GM12874 (cell line): ENCODE results near the gene CYLD.

Experiments
- TF ChIP-seq, protein P1 (sequence below): IDR thresholded peaks from 2 replicates; pipeline ENCODE4 v1.5.1; 2011; ENCODE audit warnings: low read depth, mild to moderate bottlenecking, control low read depth, low read length, moderate library complexity; ENCODE audit not compliant: insufficient read depth

Gene CYLD

GRCh38 chr16:50712956-50713355, 28.9 kb upstream of the CYLD start:
- TF ChIP-seq, protein P1, sequence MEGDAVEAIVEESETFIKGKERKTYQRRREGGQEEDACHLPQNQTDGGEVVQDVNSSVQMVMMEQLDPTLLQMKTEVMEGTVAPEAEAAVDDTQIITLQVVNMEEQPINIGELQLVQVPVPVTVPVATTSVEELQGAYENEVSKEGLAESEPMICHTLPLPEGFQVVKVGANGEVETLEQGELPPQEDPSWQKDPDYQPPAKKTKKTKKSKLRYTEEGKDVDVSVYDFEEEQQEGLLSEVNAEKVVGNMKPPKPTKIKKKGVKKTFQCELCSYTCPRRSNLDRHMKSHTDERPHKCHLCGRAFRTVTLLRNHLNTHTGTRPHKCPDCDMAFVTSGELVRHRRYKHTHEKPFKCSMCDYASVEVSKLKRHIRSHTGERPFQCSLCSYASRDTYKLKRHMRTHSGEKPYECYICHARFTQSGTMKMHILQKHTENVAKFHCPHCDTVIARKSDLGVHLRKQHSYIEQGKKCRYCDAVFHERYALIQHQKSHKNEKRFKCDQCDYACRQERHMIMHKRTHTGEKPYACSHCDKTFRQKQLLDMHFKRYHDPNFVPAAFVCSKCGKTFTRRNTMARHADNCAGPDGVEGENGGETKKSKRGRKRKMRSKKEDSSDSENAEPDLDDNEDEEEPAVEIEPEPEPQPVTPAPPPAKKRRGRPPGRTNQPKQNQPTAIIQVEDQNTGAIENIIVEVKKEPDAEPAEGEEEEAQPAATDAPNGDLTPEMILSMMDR = no peak

GRCh38 chr16:50717091-50717490, 24.8 kb upstream of the CYLD start:
- TF ChIP-seq, protein P1 = no peak

DNA sequence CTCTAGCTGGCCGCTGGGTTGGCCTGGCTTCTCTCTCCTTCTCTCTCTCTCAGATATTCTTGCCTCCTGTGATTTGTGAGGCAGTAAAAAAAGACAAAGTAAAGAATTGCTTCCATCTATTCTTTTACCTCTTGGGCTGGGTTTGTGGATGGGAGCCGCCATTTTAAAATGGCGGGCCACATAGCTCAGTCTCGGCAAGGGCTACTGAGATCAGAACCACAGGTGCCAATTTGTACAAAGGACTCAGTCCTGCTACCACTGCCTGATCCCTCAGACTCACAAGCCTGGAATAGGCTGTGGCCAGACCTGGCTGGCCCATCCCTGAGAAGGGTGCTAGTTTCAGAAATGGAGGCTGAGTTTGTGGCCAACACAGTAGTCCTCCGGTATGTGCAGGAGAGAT, 24.4 kb upstream of the CYLD start:
- TF ChIP-seq, protein P1 = no peak

DNA sequence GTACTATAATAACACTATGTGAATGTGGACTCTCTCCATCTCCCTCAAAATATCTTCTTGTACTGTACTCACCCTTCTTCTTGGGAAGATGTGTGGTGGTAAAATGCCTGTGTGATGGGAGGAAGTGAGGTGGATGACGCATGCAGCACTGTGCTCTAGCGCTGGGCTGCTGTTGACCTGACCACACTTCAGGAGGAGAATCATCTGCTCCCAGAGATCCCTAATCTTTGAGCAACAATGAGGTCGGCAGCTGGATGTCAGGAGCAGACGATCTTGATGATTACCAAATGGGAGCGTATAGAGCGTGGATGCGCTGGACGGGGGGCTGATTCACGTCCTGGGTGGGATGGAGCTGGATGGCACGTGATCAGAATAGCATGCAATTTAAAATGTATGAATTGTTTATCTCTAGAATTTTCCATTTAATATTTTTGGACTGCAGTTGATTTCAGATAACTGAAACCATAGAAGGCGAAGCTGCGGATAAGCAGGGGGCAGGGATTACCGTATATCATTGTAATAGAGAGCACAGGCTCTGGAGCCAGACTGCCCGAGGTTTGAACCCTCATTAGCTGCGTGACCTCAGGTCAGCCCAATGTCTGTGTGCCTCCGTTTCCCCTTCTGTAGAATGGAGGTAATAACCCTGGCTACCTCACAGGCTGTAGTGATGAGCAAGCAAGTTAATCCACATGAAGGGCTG, 23.7 kb upstream of the CYLD start:
- TF ChIP-seq, protein P1 = no peak

DNA sequence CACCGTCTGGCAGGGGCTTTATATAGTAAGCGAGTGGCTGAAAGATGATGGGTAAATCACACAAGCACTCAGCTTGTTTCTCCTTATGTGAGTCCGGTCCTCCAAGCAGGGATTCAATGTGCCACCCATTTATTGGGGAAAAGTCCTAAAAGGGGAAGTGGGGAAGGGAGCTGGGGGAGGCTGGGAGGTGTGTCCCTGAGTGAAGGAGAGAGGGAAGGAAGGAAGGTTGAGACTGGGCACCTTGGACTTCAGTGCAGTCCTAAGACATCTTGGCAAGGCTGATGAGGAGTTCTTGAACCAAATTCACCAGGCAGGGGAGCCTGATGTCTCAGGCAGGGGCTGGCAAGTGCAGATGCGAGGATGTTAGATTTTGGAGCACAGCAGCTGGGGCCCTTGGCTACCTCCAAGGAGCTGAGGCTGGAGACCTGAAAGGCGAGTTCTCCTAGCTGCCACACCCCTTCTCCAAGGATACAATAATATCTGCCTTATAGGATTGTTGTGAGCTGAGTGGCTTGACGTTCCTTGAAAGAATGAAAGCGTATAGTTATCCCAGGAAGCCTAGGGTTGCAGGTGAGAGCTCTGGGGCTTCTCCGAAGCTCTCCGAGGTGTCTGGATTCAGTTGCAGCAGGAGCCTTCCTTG, 23.0 kb upstream of the CYLD start:
- TF ChIP-seq, protein P1 = no peak

GRCh38 chr16:50719401-50720337, 22.2 kb upstream of the CYLD start:
- TF ChIP-seq, protein P1 = no peak

- TF ChIP-seq, protein P1 = no peak
Observed at GRCh38 chr16:50721549-50722404, 20.1 kb upstream of the CYLD start.
